Myocyte (in vitro differentiated cells): Measurements from ENCODE around the gene OR4C11. TPM values are rescaled to one million over a fixed set of nuclear protein-coding genes. Genes with fewer than 3 reads are reported as not detected.

ENCODE experiments used
- DNase-seq: peaks from one replicate; pipeline ENCODE4 v3.0.0-alpha.2; 2012; ENCODE audit warnings: low read depth
- polyA plus RNA-seq: library from polyadenylated mRNA; unstranded; fragments of >200 nt; gene quantifications from one replicate; pipeline ENCODE4 v1.2.1, GENCODE V29; 2012; ENCODE audit warnings: missing spikeins
- total RNA-seq: library from RNA; depleted of rRNA; stranded (reverse); fragments of >200 nt; gene quantifications from 2 replicates; pipeline ENCODE4 v1.2.3, GENCODE V29; 2014

OR4C11 gene, protein sequence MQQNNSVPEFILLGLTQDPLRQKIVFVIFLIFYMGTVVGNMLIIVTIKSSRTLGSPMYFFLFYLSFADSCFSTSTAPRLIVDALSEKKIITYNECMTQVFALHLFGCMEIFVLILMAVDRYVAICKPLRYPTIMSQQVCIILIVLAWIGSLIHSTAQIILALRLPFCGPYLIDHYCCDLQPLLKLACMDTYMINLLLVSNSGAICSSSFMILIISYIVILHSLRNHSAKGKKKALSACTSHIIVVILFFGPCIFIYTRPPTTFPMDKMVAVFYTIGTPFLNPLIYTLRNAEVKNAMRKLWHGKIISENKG
- total RNA-seq, result not detected in 2 replicates
- polyA plus RNA-seq, result not detected

DNA sequence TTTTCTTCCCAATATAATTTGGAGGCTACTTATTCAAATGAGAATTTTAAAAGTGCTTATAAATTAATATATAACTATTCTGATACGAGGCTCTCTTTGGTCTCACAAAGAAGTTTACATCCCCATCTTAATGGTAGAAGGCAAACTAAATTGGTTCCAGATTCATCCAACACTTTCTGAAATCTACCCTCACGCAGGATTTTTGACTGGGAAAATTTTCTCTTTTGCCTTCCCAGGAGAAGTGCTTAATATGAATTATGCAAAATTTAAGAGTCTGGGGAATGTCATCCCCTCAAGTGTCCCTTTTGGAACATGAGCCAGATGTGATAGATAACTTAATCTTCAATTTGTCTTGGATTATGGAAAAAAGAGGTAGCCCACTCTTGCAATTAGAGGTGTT lies at the start of gene OR4C11:
Gene OR4C11 (minus strand): TSS at position 101 of the 400 bp plus-strand sequence. CDS start 3,272 bp downstream, outside the sequence.
- no peak for DNase-seq

DNA sequence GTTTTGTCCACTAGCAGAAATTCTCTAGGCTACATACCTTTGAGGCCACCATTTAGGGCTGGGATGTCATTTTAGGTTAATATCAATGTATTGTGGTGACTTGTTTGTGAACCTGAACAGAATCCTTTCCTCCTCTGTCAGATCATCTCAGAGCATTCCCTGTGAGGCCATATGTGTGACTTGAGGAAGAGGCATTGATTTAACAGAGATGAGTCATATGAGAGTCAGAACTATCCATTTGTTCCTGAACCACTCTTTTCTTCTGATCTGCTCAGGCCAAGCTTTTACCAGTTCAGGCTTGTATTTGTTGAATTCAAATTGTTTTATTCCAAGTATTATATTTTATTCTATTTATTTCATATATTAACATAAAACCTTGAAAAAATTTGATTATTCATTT lies 47.7 kb upstream of the OR4C11 start:
- no peak for DNase-seq

DNA sequence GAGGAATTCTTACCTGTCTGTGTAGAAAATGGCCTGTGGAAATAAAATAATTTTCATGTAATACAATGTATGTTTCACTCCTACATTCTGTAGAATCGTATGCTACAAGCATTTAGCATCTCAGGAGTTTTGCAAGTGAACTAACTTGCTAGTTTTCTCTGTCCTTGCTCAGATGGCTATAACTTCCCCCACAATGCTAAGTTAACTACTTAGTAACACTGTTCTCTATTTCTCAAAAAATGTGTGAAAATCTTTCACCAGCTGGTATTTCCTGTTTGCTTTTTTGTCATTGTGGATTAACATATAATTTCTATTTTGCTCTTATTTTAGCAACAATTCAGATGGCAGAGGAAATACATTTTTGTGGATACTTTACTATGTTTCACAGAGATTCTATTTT lies 45.1 kb upstream of the OR4C11 start:
- DNase-seq, result no peak

DNA sequence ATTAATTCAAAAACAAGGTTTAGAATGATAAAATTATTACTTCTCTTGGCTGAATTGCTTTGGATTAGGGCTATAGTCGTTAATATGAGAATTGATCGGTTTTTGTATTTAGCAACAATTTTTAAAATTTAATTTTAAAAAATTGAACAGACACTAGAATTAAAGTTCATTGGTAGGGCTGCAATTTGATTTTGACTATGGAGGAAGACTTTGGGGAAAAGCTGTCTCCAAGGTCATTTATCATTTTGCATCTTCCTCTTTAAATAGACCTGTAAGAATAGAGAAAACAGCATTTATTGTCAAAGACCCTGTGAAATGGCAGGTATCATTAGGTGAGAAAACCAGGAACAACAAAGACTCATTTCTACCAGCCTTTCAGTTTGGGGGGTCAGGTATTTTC lies 40.6 kb upstream of the OR4C11 start, which contains the start of gene OR4S2:
Gene OR4S2 (plus strand): TSS at position 301 of the 400 bp plus-strand sequence. CDS start 2,577 bp downstream, outside the sequence.
- DNase-seq, result no peak

DNA sequence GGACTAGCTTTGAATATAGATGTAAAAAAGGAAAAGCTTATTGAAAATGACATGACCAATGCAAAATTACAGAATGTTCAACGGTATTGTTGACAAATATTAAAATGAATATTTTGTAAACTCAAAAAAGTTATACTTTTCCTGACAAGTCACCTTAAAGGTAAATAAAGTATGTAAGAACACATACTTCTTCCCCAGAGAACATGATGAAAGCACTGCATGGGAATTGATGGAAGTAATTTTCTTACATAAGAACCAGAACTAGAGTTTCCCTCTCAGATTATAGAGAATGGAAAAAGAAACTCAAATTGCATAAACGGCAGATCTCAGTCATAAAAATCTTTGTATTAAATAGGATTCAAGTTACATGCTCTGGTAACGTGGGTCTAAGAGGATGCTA lies 27.4 kb upstream of the OR4C11 start, which contains the start of gene OR4P4:
Gene OR4P4 (plus strand): TSS at position 301 of the 400 bp plus-strand sequence.
- no peak for DNase-seq

DNA sequence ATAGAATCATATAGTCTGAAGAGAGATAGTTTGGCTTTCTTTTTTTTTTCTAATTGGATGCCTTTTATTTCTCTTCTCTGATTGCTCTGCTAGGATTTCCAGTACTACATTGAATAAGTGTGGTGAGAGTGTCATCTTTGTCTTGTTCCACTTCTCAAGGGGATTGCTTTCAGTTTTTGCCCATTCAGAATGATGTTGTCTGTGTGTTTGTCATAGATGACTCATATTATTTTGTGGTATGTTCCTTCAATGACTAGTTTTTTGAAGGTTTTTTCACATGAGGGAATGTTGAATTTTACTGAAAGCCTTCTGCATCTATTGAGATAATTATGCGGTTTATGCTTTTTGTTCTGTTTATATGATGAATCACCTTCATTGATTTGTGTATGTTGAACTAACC lies 17.1 kb upstream of the OR4C11 start:
- DNase-seq, result no peak

DNA sequence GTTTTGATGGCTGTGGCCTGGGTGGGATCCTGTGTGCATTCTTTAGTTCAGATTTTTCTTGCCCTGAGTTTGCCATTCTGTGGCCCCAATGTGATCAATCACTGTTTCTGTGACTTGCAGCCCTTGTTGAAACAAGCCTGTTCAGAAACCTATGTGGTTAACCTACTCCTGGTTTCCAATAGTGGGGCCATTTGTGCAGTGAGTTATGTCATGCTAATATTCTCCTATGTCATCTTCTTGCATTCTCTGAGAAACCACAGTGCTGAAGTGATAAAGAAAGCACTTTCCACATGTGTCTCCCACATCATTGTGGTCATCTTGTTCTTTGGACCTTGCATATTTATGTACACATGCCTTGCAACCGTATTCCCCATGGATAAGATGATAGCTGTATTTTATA lies 34.9 kb downstream of the OR4C11 start:
- DNase-seq, result no peak

DNA sequence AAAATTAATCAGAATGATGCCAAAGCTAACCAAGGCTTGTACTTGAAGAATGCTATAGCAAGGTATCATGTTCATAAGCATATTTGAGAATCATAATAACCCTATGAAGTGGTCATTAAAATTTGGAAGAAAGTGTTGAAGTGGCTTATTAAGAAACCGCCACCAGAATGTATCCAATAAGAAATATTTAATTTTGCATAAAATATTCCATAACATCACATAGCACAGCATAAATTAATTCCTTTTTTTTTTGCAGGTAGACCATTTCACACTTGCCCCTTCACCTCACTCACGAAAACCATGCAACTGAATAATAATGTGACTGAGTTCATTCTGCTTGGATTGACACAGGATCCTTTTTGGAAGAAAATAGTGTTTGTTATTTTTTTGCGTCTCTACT lies 35.6 kb downstream of the OR4C11 start, which contains the start of gene OR4C16:
Gene OR4C16 (plus strand): TSS at position 301 of the 400 bp plus-strand sequence. CDS start 0 bp downstream, at position 301.
- DNase-seq, result no peak

DNA sequence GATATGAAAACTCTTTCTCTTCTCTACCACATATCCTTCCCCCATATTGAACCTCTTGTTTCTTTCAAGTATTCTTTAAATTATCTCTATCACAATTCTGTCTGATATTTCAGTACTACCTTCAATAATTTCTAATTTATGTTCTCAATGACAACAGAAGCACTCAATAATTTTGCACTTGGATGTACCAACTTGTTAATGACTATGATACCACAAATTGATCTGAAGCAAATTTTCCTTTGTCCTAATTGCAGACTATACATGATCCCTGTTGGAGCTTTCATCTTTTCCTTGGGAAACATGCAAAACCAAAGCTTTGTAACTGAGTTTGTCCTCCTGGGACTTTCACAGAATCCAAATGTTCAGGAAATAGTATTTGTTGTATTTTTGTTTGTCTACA lies 53.3 kb downstream of the OR4C11 start, which contains the start of gene OR4C15:
Gene OR4C15 (plus strand): TSS at position 301 of the 400 bp plus-strand sequence. CDS start 0 bp downstream, at position 301.
- DNase-seq, result no peak

Other genes starting within 250 kb of the OR4C11 start
- gene OR4A15, start 239.7 kb downstream of the OR4C11 start, total RNA-seq, result not detected in 2 replicates
- gene OR4C15, start 53.2 kb downstream of the OR4C11 start, total RNA-seq, result not detected in 2 replicates
- gene OR4C16, start 35.5 kb downstream of the OR4C11 start, total RNA-seq, result not detected in 2 replicates
- gene OR4P4, start 27.5 kb upstream of the OR4C11 start, total RNA-seq, result not detected in 2 replicates
- gene OR4S2, start 40.7 kb upstream of the OR4C11 start, total RNA-seq, result not detected in 2 replicates
- not detected in 2 replicates for gene OR4C6, start 54.6 kb upstream of the OR4C11 start, total RNA-seq
- not detected in 2 replicates for gene OR5D13, start 165.8 kb upstream of the OR4C11 start, total RNA-seq
- not detected in 2 replicates for gene OR5D14, start 187.9 kb upstream of the OR4C11 start, total RNA-seq
- not detected in 2 replicates for gene OR5L1, start 203.7 kb upstream of the OR4C11 start, total RNA-seq
- gene OR5D18, start 212.0 kb upstream of the OR4C11 start, total RNA-seq, result not detected in 2 replicates
- gene OR5L2, start 219.6 kb upstream of the OR4C11 start, total RNA-seq, result not detected in 2 replicates
- gene OR5D16, start 231.1 kb upstream of the OR4C11 start, total RNA-seq, result not detected in 2 replicates